ENCODE data around the gene DNAJA4.
"Not testable (repeated sequence)": the region's sequence is repeated elsewhere in the genome, so short reads cannot be mapped to it uniquely, and the experiment has no call there.

Gene DNAJA4

DNA sequence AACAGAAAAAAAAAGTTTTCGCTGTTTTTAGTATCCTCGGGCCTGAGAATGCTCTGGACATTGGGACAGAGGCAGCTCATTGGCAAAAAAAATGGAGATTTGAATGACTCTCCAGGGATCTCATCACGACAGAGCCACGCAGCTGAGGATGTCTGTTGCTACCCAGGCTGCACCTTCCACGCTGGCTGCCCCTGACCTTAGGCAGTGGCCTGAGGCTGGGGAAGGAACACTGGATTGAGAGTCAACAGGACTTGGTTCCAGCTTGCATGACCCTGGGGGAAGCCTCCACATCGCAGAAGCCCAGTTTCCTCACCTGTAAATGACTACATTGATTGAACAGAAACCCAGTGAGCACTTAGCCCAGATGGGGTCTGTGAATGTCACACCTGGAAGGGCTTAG, 21.3 kb upstream of the DNAJA4 start:
- POLR2A ChIA-PET, result interaction anchor here (0.7 kb wide), 1 partner anchor 20 kb away, joined by 4 read pairs; no protein-coding TSS in a partner anchor
- TF ChIP-seq CTCF (IDR thresholded peaks at IDR 0.05; ENCODE audit: control extremely low read depth, extremely low read depth, low read depth, missing control alignments), result no peak
- CTCF ChIA-PET, result interaction anchor here (0.8 to 6.1 kb wide), 8 partner anchors 8 to 332 kb away, joined by 4 to 117 read pairs (median 16); no protein-coding TSS in a partner anchor
- DNase-seq (ENCODE audit: extremely low spot score), result no peak

GRCh38 chr15:78243491-78243941, 20.8 kb upstream of the DNAJA4 start:
- no peak for TF ChIP-seq CTCF (IDR thresholded peaks at IDR 0.05; ENCODE audit: control extremely low read depth, extremely low read depth, low read depth, missing control alignments)
- DNase-seq (ENCODE audit: extremely low spot score), result no peak
- ChIA-PET CTCF (interaction anchor here (1.6 to 6.1 kb wide), 4 partner anchors 48 to 333 kb away, joined by 4 to 117 read pairs (median 12); partner anchors contain the start of gene CIB2), POLR2A (interaction anchor here (0.7 kb wide), 1 partner anchor 19 kb away, joined by 4 read pairs; no protein-coding TSS in a partner anchor)

- CTCF ChIA-PET, result interaction anchor here (1.1 to 2.6 kb wide), 6 partner anchors 11 to 285 kb away, joined by 3 to 11 read pairs (median 4); partner anchors contain the start of gene CIB2
- no peak for DNase-seq (ENCODE audit: extremely low spot score)
- POLR2A ChIA-PET, result no interaction called here
These were observed 20.3 kb upstream of the DNAJA4 start for GRCh38 chr15:78244101-78244500.

DNA sequence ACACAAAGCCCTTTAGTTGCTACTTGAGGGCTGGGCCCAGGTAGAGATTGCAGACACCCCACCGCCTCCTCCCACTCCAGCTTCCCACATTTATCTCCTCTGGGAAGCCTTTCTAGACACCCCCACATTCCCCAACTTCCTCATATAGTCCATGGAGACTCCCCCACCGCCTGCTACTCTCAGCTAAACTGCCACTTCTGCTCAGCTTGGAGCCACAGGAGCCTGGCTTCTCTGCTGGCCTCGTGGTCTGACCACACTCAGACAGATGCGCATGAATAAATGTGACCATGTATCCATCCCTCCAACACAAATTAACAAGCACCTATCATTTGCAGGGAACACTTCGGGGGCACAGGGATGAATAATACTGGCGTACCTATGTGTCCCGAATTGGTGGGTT, 19.5 kb upstream of the DNAJA4 start:
- ChIA-PET POLR2A (no interaction called here), CTCF (interaction anchor here (1.1 to 2.6 kb wide), 8 partner anchors 11 to 286 kb away, joined by 3 to 11 read pairs (median 4); partner anchors contain the start of gene CIB2)
- TF ChIP-seq CTCF (IDR thresholded peaks at IDR 0.05; ENCODE audit: control extremely low read depth, extremely low read depth, low read depth, missing control alignments), result no peak
- no peak for DNase-seq (ENCODE audit: extremely low spot score)

More at GRCh38 chr15:78244101-78244500, 20.3 kb upstream of the DNAJA4 start:
- TF ChIP-seq CTCF (IDR thresholded peaks at IDR 0.05; ENCODE audit: control extremely low read depth, extremely low read depth, low read depth, missing control alignments), result no peak

- CTCF ChIA-PET, result interaction anchor here (1.1 to 2.6 kb wide), 6 partner anchors 10 to 287 kb away, joined by 3 to 11 read pairs (median 4); no protein-coding TSS in a partner anchor
- DNase-seq (ENCODE audit: extremely low spot score); POLR2A ChIA-PET: not testable (repeated sequence)
These were observed 19.0 kb upstream of the DNAJA4 start for GRCh38 chr15:78245392-78245791.

DNA sequence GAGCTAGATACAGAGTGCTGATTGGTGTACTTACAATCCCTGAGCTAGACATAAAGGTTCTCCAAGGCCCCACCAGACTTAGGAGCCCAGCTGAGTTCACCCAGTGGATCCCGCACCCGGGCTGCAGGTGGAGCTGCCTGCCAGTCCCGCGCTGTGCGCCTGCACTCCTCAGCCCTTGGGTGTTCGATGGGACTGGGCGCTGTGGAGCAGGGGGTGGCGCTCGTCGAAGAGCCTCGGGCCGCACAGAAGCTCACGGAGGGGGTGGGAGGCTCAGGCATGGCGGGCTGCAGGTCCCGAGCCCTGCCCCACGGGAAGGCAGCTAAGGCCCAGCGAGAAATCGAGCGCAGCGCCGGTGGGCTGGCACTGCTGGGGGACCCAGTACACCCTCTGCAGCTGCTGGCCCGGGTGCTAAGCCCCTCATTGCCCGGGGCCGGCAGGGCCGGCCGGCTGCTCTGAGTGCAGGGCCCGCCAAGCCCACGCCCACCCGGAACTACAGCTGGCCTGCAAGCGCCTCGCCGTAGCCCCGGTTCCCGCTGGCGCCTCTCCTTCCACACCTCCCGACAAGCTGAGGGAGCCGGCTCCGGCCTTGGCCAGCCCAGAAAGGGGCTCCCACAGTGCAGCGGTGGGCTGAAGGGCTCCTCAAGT, 18.3 kb upstream of the DNAJA4 start:
- POLR2A ChIA-PET; DNase-seq (ENCODE audit: extremely low spot score): not testable (repeated sequence)
- CTCF ChIA-PET, result interaction anchor here (1.3 to 2.6 kb wide), 4 partner anchors 9 to 122 kb away, joined by 3 to 11 read pairs (median 4); no protein-coding TSS in a partner anchor

DNA sequence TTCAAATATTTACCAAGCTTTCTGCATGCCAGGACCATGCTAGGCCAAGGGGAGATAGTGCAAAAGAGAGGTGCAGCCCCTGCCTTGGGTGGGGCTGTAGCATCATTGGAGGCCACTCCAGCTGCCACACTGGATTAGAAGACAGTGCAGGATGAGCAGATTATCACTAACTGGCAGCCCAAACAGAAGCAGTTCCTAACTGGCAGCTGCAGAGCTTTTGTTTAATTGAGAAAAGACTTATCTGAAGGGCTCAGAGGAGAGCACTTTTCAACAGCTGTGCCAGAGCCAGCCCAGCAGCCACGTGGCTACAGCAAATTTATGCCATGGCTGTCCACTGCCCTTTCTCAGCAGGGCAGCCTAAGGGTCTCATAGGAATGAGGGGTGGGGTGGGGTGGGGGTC, 16.5 kb upstream of the DNAJA4 start:
- CTCF ChIA-PET, result no interaction called here
- no peak for DNase-seq (ENCODE audit: extremely low spot score)
- POLR2A ChIA-PET, result no interaction called here
- no peak for TF ChIP-seq CTCF (IDR thresholded peaks at IDR 0.05; ENCODE audit: control extremely low read depth, extremely low read depth, low read depth, missing control alignments)

All from GM10248 (cell line).